GM10266 (cell line): Measurements from ENCODE around the gene TRIP13.
"Not testable (repeated sequence)": the region's sequence is repeated elsewhere in the genome, so short reads cannot be mapped to it uniquely, and the experiment has no call there.

Experiments
- DNase-seq: peaks from one replicate; pipeline ENCODE4 v3.0.0; 2012; ENCODE audit errors: extremely low spot score
- TF ChIP-seq, protein P1 (sequence below): IDR thresholded peaks from 2 replicates; pipeline ENCODE4 v1.5.1; 2012; ENCODE audit warnings: mild to moderate bottlenecking, low read depth; ENCODE audit not compliant: control insufficient read depth, insufficient read depth; ENCODE audit errors: missing control alignments

TRIP13 gene

DNA sequence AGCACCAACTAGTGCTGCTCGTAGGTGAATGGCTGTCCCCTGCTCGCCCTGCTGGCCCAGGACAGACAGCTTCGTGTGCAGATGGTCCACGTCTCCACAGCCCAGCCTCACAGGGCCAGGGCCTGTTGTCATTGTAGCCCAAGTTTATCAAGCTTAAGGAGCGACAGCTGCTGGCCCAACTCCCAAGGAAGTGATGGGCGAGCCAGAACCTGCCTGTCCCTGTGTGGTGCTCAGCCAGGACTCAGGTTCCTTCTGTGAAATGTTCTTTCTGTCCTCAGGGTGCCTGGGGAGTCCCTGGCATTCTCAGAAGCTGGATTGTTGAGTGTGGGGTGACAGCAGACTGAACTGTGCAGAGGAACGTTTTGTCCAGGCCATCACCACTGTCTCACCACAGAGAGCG, 16.4 kb downstream of the TRIP13 start:
- no peak for DNase-seq
- TF ChIP-seq, protein P1, sequence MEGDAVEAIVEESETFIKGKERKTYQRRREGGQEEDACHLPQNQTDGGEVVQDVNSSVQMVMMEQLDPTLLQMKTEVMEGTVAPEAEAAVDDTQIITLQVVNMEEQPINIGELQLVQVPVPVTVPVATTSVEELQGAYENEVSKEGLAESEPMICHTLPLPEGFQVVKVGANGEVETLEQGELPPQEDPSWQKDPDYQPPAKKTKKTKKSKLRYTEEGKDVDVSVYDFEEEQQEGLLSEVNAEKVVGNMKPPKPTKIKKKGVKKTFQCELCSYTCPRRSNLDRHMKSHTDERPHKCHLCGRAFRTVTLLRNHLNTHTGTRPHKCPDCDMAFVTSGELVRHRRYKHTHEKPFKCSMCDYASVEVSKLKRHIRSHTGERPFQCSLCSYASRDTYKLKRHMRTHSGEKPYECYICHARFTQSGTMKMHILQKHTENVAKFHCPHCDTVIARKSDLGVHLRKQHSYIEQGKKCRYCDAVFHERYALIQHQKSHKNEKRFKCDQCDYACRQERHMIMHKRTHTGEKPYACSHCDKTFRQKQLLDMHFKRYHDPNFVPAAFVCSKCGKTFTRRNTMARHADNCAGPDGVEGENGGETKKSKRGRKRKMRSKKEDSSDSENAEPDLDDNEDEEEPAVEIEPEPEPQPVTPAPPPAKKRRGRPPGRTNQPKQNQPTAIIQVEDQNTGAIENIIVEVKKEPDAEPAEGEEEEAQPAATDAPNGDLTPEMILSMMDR, result no peak

DNA sequence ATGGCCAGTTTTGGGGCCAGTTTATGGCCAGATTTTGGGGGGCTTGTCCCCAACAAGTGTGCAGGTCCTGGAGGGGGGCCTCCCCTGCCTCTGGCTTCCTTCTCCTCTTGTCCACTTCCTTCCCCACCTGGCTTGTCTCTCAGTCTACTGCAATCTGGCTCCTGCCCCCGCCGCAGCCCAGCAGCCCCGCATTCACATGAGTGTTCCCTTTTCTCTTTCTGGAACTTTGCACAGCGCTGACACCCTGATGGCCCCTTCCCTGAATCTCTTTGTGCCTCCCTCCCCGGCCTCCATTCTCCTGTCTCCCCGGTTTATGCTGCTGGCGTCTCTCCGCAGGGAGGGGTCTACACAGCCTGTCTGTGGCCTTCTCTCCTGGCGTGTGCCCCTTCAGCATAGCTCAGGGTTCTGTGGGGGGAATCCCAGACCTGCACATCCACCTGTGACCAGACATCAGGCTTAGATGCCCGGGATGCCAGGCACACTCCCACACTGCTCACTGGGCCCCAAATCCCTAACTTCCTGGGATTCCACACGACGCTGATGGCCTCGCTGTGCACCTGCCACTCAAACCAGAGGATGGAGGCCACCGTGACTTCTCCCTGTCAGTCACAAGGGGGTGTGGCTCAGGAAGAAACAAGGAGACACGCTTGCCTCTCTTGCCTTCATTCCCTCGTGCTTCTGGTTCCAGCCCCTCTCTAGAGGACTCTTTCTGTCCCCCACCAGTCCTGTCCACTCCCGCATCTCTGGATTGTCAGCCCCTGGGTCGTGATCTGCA, 17.5 kb downstream of the TRIP13 start:
- no peak for DNase-seq

DNA sequence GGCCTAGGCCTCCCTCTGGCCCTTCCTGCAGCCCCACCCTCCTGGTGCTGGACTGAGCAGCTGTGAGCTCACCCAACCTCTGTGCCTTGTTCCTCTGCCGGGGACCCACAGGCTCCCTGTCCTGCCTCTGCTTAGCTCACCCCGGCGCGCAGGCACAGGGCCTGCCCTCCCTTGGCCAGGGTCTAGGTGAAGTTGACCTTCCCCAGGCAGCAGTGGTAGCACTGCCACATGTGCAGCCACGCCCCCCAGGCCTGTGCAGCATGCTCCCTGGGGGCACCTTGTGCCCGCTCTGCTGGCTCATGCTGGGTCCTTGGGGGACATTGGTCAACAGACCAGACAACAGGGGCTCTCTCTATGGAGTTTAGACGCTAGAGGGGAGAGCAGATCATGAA, 18.1 kb downstream of the TRIP13 start:
- DNase-seq, result no peak
- TF ChIP-seq, protein P1, result no peak

More for the DNA sequence above, 17.5 kb downstream of the TRIP13 start:
- TF ChIP-seq, protein P1, result no peak

DNA sequence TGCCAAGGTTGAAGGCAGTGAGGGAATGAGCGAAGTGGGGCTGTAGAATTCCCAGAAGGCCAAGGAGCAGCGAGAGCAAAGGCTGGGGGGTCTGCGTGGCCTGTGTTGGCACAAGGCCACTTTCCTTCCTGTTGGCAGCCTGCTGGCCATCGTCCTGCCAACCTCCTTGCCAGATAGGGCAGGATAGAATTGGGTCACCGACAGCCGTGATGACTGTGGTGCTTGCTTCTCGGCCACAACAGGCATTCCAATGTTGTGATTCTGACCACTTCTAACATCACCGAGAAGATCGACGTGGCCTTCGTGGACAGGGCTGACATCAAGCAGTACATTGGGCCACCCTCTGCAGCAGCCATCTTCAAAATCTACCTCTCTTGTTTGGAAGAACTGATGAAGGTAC, 18.9 kb downstream of the TRIP13 start:
- TF ChIP-seq, protein P1, result no peak
- DNase-seq, result no peak

DNA sequence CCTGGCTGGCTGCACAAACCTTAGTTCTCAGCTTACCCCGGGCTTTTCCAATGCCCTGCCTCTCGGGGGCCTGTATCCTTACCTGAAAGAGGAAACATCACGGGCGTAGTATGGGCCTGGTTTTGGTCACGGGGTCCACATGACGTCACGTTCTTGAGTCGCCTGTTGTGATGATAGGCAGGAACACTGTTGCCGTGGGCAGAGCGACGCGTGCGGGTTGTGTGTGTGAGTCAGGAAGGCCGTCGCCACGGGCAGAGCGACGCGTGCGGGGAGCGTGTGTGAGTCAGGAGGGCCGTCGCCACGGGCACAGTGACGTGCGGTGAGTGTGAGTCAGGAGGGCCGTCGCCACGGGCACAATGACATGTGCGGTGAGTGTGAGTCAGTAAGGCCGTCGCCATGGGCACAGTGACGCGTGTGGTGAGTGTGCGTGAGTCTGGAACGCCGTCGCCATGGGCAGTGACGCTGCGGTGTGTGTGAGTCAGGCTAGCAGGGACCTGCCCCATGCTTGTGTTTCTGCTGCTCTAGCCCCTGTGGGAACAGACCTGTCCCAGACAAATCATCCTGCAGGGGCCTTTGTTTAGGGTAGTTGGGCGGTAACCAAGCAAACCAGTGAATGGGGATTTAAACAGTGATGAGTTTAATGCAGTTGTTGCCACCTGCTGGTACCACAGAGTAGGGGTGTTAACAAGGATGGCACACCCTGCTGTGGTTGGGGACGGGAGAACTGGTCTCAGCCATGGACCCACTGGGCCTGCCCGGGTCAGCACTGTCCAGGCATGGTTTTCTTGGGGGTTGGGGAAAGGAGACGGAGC, 19.8 kb downstream of the TRIP13 start:
- TF ChIP-seq, protein P1, result peak; percentile 4
- DNase-seq, result no peak

DNA sequence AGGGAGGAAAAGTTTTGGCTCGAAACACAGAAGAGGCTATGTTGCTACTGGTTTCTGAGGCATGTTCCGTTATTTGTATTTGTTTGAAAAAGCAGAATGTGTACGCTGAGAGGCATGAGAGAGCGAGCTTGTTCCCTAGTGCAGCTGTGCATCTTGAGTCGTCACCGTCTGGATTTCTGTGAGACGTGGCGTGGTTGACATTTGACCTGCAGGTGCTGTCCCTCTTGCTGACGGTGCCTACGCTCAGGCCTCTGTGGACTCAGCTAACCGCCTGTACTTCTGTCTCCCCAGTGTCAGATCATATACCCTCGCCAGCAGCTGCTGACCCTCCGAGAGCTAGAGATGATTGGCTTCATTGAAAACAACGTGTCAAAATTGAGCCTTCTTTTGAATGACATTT, 21.5 kb downstream of the TRIP13 start:
- no peak for DNase-seq
- TF ChIP-seq, protein P1, result no peak

DNA sequence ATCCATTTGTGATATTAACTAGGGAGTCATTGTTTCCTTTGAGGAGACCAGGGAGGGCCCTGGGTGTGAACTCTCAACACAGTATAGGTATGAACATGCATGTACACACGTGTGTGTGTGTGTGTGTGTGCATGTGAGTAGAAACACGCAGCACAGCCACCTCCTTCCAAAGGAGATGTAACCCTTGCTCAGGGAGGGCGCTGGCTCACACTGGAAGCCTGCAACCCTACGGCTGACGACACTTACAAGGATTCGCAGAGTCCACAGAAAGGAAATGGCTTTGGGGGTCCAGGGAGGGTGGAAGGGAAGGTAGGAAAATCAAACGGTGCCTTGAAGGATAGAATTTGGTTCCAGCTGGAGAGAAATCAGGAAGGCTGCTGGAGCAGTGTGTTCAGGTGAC, 21.9 kb downstream of the TRIP13 start:
- no peak for DNase-seq
- TF ChIP-seq, protein P1, result no peak

DNA sequence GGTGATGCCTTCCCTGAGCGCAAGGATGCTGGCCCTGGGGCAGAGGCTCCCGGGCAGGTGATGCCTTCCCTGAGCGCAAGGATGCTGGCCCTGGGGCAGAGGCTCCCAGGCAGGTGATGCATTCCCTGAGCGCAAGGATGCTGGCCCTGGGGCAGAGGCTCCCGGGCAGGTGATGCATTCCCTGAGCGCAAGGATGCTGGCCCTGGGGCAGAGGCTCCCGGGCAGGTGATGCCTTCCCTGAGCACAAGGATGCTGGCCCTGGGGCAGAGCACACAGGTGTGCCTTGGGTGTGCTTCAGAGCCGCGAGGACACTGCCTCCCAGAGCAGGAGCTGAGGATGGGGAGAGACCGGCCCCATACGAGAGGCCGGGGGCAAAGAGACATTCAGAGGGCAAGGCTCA, 22.7 kb downstream of the TRIP13 start:
- not testable (repeated sequence) for DNase-seq
